ENCODE results near the gene OR52D1.

GRCh38 chr11:5460983-5461621, 27.4 kb upstream of the OR52D1 start:
- TF ChIP-seq POLR2A (IDR thresholded peaks at IDR 0.05; ENCODE audit: borderline replicate concordance, extremely low read depth, insufficient read depth, insufficient read length) (no peak), CTCF (IDR thresholded peaks at IDR 0.05 in 2 of 3, conservative IDR thresholded peaks at IDR 0.05 in 1 of 3; ENCODE audit: borderline replicate concordance in 1 of 3, insufficient read depth in 1 of 3, low read depth in 2 of 3, low read length in 2 of 3) (no peak), REST (IDR thresholded peaks at IDR 0.05; ENCODE audit: low read depth) (no peak), RAD21 (IDR thresholded peaks at IDR 0.05; ENCODE audit: low read depth) (no peak), EZH2phosphoT487 (IDR thresholded peaks at IDR 0.05; ENCODE audit: borderline replicate concordance) (no peak)

Measured in HCT116 (cell line).